GM21447 (cell line): ENCODE results near the gene RAB24.
A peak's percentile ranks its signal among the peaks of the same experiment; 100 is the strongest.
"Not testable (repeated sequence)": the region's sequence is repeated elsewhere in the genome, so short reads cannot be mapped to it uniquely, and the experiment has no call there.

Experiments used
- ATAC-seq: cut with Tn5 transposase; IDR thresholded peaks from one replicate; pipeline ENCODE4 v1.9.1; 2021; ENCODE audit not compliant: unreplicated experiment

The RAB24 gene

DNA sequence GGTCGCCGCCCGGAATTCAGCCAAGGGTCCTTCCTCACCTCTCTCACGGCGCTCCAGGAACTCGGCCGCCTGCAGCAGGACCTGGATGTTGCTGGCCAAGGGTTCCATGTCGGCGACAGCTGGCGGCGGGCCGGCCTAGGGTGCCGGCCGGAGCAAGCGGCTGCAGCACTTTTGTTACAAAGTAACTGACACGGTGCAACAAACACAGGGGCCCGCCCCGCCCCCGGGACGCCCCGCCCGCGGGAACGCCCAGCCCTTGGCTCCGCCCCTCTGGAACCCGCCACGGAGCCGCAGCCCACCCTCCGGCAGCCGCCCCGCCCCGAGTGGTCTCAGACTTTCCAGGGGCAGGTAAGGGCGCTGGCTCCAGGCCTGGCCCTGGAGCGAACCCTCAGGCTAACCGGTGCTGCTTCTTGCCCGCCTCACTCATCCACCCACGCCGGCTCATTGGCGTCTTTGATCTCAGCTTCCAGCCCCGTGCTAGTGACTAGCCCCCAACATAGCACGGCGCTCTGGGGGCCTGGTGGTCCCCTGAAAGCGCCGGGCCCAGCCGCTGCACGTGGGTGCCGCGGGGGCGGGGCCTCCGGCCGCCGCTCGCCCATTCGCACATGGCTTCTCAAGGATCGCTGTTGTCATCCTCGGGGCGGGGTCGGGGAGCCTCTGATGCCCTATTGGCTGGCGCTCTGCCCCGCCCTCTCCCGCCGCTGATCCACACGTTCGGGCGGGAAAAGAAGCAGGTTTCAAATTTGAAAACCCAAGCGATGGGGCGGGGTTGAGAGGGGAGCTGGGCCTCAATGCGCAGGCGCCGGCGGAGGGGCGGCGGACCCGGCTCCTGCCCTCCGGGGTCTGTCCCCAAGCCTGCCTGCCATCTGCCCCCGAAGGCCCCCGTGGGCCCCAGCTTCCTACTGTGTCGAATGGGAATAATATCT lies 8.5 kb upstream of the RAB24 start, which contains the start of gene MXD3:
Gene MXD3 (minus strand): TSS at position 176 of the 926 bp plus-strand sequence. CDS start 68 bp downstream, at position 108.
- ATAC-seq: peak; percentile 68

DNA sequence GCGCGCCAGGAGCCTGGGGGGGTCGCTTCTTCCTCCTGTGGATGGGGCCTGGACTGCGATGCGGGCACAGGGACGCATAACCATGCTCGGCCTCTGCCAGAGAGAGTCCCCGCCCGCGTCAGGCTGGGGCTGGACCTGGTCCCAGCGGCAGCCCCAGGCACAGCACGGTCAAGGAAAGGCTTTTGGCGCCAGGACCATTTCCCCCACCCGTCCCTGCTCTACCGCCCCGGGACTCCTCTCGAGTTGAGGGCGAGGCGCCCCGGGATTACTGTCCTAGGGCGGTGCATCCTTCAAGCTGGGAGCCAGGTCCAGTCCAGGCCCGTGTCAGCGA lies 7.8 kb upstream of the RAB24 start:
- ATAC-seq: no peak

DNA sequence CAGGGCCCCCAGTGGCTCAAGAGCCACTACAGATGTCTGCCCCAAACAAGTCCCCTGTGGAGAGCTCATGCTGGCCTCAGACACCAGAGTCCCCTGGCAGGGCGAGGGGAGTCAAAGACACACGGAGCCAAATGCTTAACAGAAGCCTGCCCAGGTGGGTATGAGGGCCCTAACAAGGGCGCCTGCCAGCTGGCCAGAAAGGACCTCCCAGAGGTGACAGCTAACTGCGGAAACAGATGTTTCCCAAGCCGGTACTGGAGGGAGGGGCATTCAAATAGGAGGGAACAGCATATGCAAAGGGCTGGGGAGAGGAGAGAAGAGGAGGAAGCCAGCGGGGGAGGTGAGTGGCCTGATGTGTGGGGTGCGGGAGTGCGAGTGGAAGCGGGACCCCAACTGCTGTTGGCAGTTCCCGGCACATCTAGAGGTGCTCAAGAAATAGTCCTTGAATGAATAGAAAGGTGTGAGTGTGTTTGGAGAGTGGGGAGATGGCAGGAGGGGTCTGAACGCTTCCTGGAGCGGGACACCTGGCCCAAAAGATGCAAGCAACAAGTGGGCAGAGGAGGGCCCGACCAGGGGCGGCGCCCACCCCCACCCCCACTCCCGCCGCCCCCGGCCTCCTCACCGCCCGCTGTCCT lies 7.4 kb upstream of the RAB24 start:
- peak; percentile 34 for ATAC-seq

DNA sequence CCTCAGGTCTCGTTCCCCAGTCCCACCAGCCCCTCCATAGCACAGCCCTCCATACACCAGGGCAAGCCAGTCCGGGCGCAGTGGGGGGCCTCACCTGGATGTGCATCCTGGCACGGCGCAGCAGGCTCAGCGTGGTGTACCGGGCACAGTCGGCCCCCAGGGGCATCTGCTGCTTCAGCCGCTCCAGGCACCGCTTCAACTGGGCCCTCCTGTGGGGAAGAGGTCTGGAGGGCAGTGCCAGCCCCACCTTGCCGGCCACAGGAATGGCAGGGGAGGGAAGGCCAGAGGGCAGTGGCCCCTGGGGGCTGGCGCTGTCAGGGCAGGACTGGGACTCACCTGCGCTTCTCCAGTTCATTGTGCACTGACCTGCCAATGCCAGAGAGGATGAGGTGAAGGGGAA lies 6.8 kb upstream of the RAB24 start:
- ATAC-seq: no peak

DNA sequence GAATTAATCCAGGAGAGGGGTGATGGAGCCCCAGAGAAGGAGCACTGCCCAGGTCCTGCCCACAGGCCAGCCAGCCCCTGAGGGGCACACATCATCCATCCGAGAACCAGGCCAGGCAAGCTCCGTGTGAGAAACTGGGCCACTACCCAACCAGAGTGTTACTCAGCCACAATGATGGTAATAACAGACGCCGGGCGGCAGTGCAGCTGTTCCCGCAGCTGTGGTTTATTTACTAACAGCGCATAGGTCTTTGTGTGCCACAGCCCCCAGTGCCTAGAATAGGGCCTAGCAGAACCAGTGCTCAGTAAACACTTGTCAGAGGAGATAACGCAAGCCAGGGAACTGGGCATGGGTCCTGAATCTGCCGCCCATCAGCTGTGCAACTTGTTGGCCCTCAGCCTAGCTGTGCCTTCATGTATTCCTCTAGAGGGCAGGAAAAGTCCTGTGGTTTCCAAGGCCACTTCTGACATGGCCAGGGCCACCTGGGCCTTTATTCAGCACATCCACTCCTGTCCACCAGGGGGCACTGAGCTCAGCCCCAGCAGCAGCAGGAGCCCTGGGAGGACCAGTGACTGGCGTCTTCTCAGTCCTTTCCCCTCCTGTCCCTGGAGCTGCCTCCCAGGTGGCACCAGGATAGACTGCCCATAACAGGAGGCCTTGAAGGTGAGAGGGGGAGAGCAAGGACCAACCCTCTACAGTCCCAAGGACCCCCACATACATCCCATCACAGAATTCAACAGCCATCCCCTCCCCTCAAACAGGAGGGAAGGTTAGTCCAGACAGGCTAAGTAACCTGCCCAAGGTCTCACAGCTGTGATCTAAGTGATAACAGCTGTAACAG lies 6.1 kb upstream of the RAB24 start:
- no peak for ATAC-seq

DNA sequence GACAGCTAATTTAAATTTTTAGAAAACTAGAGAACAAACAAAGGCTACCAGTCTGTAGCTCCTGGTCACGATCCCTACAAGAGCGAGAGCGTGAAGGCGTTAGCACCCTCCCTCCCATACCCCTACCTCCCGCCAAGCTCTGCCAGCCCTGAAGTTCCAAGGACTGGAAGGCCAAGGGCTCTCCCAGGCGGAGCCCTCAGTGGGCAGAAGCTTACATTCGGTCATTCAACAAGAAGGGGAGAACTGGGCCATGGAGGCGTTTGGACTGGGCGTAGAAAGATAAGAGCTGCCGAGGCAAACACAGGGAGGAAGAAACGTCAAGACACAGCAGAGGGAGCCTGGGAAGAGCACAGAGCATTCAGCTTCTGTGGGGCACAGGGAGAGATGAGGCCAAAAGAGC lies 5.2 kb upstream of the RAB24 start:
- no peak for ATAC-seq

DNA sequence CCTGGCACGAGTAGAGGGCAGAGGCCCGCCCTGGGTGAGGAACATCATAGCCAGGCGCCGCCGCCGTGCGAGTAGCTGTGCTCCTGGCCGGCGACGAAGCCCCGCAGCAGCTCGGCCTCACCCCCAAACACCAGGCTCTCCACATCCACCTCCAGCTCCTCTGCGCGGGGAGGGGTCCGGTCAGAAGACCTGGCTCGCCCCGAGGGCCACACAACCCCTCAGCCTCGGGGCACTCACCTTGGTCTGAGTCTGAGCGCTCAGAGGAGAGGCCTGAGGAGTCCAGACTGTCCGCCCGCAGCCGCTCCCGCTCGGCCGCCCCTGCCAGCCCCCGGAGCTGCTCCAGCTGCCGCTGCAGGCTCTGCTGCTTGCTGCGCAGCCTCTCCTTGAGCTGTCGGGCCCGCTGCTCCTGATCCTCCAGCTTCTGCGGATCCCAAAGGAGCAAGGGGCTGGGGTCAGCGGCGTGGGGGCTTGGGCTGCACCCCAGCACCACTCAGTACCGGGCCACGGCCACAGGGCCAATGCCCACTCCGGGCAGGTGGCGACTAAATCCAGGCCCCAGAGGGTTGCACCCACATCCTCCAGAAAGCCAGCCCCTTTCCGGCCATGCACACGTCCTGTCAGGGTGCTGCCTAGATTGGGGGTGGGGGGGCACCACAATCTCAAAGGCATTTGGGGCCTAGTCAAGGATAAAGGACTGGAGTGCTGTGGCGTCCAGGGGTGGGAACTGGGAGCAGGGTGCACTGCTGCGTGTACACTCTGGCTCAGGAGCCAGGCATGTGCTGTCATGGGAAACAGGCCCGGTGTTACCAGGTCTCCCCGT lies 4.2 kb upstream of the RAB24 start:
- ATAC-seq: no peak

DNA sequence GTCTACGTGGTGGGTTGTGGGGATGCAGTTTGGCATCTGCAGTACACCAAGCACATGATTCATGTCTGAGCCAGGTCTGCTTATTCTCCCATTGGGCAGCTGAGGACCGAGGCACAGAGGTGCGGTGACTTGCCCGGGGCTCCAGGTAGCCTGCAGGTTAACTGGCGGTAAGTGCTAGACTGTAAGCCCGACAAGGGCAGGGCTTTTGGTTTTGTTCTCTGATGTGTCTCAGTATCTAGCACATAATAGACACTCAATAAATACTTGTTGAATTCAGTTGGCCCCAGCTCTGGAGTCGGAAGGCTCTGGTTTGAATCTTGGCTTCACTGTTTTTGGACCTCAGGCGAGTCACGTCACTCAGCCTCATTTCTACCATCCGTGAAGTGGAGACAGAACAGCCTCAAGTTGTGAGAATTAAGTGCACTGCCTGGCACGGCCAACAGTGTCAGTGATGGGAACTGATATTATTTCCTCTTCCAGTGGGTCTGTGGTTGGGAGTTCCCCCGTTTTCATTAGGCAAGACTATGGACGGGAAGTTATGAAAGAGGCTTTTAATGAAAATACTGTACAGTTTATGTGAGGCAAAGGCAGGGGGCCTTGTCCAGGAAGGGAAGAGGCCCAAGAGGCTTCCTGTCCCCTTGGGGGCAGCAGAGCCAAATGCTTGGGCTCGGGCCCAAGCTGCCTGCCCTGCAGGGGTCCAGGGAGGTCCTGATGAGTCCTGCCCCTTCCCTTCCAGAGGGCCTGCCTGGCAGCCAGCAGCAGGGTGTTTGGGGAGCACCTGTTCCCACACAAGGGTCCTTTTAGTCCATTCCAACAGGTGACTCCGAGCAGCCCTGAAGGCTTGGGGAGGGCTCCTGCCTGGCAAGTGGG lies 3.4 kb upstream of the RAB24 start:
- ATAC-seq: no peak

DNA sequence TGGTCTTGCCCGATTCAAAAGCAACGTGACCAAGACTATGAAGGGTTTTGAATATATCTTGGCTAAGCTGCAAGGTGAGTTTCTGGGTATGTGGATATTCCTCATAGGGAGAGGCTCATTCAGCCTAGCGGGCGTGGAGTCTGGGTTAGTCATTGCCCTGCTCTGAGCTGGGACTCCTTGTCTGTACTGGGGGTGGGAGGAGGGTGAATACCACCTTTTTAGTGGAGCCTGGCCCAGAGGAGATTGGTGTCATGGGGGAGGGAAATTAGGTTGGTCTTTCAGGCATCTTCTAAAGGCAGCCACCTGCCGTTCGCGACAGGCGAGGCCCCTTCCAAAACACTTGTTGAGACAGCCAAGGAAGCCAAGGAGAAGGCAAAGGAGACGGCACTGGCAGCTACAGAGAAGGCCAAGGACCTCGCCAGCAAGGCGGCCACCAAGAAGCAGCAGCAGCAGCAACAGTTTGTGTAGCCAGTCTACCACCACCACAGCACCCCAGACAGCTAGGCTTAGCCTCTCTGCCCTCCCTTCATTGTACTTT lies 2.7 kb upstream of the RAB24 start:
- not testable (repeated sequence) for ATAC-seq

DNA sequence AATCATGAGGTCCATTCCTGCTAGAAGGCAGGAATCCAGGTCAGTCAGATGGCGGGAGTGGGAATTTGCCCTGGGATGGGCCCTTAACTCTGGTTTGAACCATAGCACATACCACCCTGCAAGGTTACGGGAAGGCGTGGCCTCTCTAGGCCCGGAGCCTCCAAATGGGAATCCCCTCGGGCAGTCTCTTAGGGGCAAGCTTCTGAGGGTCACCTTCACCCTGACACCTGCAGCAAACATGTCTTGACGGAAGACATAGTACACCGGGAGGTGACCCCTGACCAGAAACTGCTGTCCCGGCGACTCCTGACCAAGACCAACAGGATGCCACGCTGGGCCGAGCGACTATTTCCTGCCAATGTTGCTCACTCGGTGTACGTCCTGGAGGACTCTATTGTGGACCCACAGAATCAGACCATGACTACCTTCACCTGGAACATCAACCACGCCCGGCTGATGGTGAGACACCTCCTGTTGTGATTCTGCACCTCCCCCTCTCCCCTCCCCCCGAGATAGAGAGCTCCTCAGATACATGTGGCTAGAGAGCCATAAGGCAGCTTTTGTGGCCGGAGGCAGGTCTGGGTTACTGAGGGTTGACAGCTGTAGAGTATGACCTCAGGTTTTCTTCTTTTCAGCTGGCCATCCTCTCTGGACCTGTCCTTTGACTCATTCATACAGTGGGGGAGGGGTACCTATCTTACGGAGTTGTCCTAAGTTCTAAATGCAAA lies 1.0 kb upstream of the RAB24 start:
- ATAC-seq: no peak

DNA sequence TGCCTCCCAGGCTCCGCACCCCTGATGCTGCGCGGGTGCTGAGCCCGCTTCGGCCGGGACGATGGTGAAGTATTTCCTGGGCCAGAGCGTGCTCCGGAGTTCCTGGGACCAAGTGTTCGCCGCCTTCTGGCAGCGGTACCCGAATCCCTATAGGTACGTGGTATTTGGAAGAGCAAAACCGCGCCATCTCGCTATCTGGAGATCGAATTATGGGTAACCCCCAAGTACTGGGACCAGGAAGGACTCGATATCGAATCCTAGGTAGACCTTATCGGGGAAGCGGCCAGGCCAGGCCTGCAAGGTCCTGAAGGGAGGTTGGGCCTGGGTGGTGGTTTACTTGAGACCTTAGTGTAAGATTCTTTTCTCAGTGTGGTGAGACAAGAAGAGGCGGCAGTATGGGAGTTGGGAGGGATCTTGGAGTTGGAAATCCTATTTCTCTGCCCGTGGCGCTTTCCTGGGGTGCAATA lies 439 bp upstream of the RAB24 start:
- ATAC-seq: no peak

DNA sequence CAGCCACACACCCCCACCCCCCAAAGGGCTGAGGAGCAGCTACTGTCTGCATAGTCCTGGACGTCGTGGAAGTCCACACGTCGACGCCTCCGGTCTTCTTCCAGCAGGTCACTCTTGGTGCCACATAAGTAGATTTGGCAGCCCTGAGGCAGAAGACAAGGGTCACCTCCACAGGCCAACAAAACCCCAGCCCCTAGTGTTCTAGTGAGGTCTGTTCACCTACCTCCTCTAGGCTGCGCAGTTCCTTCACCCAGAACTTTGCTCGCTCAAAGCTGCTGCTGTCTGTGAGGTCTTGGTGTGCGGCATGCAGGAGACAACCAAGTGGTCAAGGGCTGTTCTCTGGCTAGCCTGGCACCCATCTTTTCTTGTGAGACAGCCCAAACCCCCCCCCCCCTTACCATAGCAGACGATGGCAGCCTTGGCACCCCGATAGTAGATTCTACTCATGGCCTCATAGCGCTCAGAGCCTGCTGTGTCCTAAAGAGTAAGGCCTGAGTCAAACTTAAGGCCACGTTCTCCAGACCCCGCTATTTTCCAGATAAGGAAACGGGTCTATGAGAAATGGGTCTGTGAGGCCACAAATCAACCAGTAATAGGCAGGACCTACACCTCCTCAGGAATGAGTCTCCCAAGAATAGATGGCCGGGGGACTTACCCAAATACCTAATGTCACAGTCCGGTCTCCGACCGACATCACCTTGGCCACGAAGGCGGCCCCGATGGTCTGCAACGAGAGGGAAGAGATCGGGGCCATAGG lies 987 bp downstream of the RAB24 start:
- ATAC-seq: no peak

DNA sequence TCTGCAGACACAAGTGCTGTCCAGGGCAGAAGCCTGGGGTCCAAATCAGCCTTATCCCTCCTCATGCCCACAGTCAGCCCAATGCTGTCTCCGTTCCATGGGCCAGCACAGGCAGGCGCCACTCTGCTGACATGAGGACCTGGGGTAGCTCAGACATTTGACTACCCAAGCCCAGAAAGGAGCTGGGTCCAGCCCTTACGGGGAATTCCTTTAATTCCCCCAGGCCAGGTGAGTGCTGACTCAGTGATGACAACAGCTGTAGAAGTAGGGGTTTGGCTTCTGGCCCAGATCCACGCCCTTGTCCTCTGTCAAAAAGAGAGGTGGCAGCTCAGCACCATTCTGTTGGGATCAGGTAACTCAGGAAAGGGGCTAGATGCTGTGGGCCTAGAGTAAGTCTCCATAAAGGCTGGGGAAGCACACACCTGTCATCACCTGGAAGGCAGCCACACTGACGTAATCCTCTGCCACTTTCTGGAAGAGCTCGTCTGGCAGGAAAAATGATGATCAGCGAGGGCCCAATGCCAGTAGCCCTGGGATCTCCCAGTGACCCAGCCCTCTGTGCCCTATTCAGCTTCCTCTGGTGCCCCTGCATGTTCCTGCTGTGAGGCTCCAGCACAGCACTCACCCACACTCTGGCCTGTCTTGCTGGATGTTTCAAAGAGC lies 1.9 kb downstream of the RAB24 start:
- no peak for ATAC-seq

DNA sequence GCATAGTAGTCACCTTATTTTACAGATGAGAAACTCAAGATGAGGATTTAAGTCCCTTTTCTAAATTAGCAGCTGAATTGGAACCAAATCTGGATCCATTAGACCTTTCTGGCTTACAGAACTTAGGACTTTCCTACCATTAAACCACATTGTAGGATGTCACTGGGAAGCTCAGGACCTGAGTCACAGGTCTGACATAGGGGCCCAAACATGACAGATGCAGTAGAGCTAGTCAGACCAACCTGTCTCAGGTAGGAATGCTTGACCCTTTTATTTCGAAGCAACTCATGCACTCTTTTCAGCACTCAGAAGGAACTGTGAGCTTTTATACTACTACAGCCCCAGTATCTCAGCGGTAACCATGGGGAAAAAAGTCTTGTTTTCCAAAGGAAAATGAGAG lies 2.6 kb downstream of the RAB24 start:
- ATAC-seq: no peak

DNA sequence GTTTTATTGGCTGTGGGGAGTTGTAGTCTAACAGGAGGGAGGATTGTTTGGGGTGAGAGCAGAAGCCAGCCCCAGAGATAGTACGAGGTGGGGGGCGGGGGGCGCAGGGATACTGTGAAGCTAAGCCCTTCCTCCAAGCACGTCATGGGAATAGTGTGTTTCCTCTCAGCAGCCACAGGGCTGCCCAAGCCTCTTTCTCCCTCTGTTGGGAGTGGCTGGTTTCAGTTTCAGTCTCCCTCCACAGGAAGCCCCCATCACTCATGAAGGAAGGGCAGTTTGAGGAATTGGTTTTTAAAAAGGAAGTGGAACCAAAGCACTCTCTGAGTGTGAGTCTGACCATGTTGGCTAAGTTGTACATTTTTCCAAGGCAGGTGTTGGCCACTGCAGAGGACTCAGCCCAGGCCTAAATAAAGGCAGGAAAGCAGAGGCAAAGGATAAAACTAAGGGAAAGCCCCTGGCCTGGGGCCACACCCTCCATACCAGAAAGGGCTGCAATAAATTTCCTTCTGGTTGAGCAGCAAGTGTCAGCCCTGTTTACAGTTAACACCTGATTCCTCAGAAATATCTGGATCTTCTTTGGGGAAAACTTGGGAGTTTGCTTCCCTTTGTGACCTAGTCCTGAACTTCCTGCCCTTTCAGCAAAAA lies 3.2 kb downstream of the RAB24 start:
- ATAC-seq: peak; percentile 47

DNA sequence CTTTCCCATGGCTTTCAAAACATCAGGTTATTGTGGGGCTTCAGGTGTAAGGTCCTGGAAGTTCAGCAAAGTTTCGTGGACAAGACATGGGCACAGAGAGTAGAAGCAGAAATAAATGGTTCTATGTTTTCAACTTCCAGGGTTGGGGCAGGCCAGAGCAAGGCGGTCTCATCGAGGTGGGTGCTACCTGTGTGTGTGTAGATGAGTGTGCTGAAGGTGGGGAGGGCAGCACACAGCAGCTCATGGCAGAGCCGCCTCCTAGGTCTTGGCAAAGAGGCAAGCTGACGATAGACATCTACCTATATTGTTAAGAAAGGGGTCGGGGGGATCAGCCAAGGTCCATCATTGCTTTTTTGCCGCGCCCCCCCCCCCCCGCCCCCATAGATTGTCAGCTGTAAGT lies 3.8 kb downstream of the RAB24 start:
- ATAC-seq: no peak

DNA sequence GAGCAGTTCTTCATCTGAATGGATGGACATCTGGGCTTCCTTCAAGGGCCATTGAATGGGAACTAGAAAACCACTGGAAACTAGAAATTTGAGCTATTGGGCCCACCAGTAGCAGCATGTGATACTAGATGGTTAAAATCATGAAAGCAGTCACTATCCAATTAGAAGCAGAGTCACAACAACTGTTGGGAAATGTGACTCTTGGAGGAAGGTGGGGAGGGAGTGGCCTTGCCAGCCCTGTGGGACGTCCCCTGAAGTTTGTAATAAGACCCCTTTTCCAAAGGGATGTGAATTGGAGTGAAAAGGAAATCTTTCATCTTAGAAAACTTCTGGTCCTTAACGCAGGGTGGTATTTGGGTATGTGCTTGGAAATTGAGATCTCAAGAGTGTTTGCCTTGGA lies 5.6 kb downstream of the RAB24 start:
- ATAC-seq: no peak
